Neural progenitor cell (in vitro differentiated cells): ENCODE data around the gene CFAP45. TPM values are rescaled to one million over a fixed set of nuclear protein-coding genes. Genes with fewer than 3 reads are reported as not detected.

Source experiments
- DNase-seq: peaks from one replicate; pipeline ENCODE4 v3.0.0-alpha.2; 2016; ENCODE audit warnings: low spot score
- H2AFZ ChIP-seq: fragments of 200-600 bp; sonication (generic); replicated peaks from 2 replicates; pipeline ENCODE4 v1.6.1; 2016; ENCODE audit warnings: antibody characterized with exemption
- H3F3A ChIP-seq: fragments of 200-600 bp; sonication (generic); 2 replicates; pipeline ENCODE4 v1.6.1; 2016; ENCODE audit warnings: antibody characterized with exemption, low read depth
- H3K27ac ChIP-seq: fragments of 200-600 bp; sonication (generic); 2 replicates; pipeline ENCODE4 v1.5.1; 2016; ENCODE audit warnings: mild to moderate bottlenecking
- H3K27me3 ChIP-seq: fragments of 200-600 bp; sonication (generic); 2 replicates; pipeline ENCODE4 v1.6.1; 2016; ENCODE audit warnings: mild to moderate bottlenecking, moderate library complexity
- H3K36me3 ChIP-seq: fragments of 200-600 bp; sonication (generic); 2 replicates; pipeline ENCODE4 v1.5.1; 2016
- H3K4me1 ChIP-seq: fragments of 200-600 bp; sonication (generic); 2 replicates; pipeline ENCODE4 v1.6.1; 2016; ENCODE audit warnings: mixed run types
- H3K4me2 ChIP-seq: fragments of 200-600 bp; sonication (generic); 2 replicates; pipeline ENCODE4 v1.6.1; 2016
- H3K4me3 ChIP-seq: fragments of 200-600 bp; sonication (generic); 2 replicates; pipeline ENCODE4 v1.5.1; 2016
- H3K79me2 ChIP-seq: fragments of 200-600 bp; sonication (generic); 2 replicates; pipeline ENCODE4 v1.6.1; 2016; ENCODE audit warnings: low read depth
- H3K9ac ChIP-seq: fragments of 200-600 bp; sonication (generic); 2 replicates; pipeline ENCODE4 v1.6.1; 2016
- H3K9me3 ChIP-seq: fragments of 200-600 bp; sonication (generic); 2 replicates; pipeline ENCODE4 v1.5.1; 2016; ENCODE audit warnings: low read depth
- H4K20me1 ChIP-seq: fragments of 200-600 bp; sonication (generic); 2 replicates; pipeline ENCODE4 v1.6.1; 2016; ENCODE audit warnings: low read depth
- H3K27ac Mint-ChIP-seq: 3 replicates; pipeline ENCODE4 v1.8.0; 2021; ENCODE audit warnings: mixed read lengths
- H3K27me3 Mint-ChIP-seq: 2 replicates; pipeline ENCODE4 v1.8.0; 2022; ENCODE audit warnings: low read depth, mild to moderate bottlenecking, inconsistent platforms, moderate library complexity, mixed read lengths; ENCODE audit not compliant: insufficient read depth
- H3K36me3 Mint-ChIP-seq: 3 replicates; pipeline ENCODE4 v1.8.0; 2021; ENCODE audit warnings: mixed read lengths
- H3K4me1 Mint-ChIP-seq: 3 replicates; pipeline ENCODE4 v1.8.0; 2021; ENCODE audit warnings: mixed read lengths
- H3K4me3 Mint-ChIP-seq: 3 replicates; pipeline ENCODE4 v1.8.0; 2021; ENCODE audit warnings: mild to moderate bottlenecking, moderate library complexity, mixed read lengths
- H3K9me3 Mint-ChIP-seq: 3 replicates; pipeline ENCODE4 v1.8.0; 2020; ENCODE audit warnings: mixed read lengths
- CTCF ChIP-seq: fragments of 200-600 bp; sonication (generic); IDR thresholded peaks from 2 replicates; pipeline ENCODE4 v1.5.1; 2017; ENCODE audit warnings: antibody characterized with exemption, mild to moderate bottlenecking
- EZH2 ChIP-seq: fragments of 200-600 bp; sonication (generic); IDR thresholded peaks from 2 replicates; pipeline ENCODE4 v1.6.1; 2017; ENCODE audit warnings: antibody characterized with exemption, mild to moderate bottlenecking, moderate library complexity
- EZH2phosphoT487 ChIP-seq: fragments of 200-600 bp; sonication (generic); IDR thresholded peaks from 2 replicates; pipeline ENCODE4 v1.6.1; 2017; ENCODE audit warnings: antibody characterized with exemption
- total RNA-seq: library from RNA; depleted of rRNA; stranded (reverse); fragments of >200 nt; gene quantifications from 2 replicates; pipeline ENCODE4 v1.2.3, GENCODE V29; 2015; ENCODE audit warnings: low replicate concordance

Gene CFAP45
- total RNA-seq, 1 donor from 2014 or later, result not detected

GRCh38 chr1:159937054-159937750, 37.2 kb upstream of the CFAP45 start:
- no peaks in the 10 kb centered on the region for H3K9me3 ChIP-seq
- no peaks in the 10 kb centered on the region for H3K79me2 ChIP-seq
- H3K27ac ChIP-seq, result no peak overlapping the region
- peaks cover 16% of the 10 kb centered on the region for H4K20me1 ChIP-seq
- DNase-seq, result no peak
- Mint-ChIP-seq H3K27ac (peak overlapping the region; percentile 81), H3K4me3 (no peak overlapping the region), H3K27me3 (peaks cover 4% of the 10 kb centered on the region), H3K9me3 (no peaks in the 10 kb centered on the region), H3K4me1 (peaks cover 54% of the 10 kb centered on the region), H3K36me3 (peaks cover 23% of the 10 kb centered on the region)
- no peak for TF ChIP-seq EZH2phosphoT487
- no peak for TF ChIP-seq EZH2
- no peak for TF ChIP-seq CTCF
- no peak overlapping the region for H2AFZ ChIP-seq
- peak overlapping the region; percentile 66 for H3K4me2 ChIP-seq
- H3K36me3 ChIP-seq, result no peaks in the 10 kb centered on the region
- H3K9ac ChIP-seq, result no peak overlapping the region
- peaks cover 43% of the 10 kb centered on the region for H3K4me1 ChIP-seq
- peaks cover 16% of the 10 kb centered on the region for H3F3A ChIP-seq
- no peak overlapping the region for H3K4me3 ChIP-seq
- no peaks in the 10 kb centered on the region for H3K27me3 ChIP-seq

DNA sequence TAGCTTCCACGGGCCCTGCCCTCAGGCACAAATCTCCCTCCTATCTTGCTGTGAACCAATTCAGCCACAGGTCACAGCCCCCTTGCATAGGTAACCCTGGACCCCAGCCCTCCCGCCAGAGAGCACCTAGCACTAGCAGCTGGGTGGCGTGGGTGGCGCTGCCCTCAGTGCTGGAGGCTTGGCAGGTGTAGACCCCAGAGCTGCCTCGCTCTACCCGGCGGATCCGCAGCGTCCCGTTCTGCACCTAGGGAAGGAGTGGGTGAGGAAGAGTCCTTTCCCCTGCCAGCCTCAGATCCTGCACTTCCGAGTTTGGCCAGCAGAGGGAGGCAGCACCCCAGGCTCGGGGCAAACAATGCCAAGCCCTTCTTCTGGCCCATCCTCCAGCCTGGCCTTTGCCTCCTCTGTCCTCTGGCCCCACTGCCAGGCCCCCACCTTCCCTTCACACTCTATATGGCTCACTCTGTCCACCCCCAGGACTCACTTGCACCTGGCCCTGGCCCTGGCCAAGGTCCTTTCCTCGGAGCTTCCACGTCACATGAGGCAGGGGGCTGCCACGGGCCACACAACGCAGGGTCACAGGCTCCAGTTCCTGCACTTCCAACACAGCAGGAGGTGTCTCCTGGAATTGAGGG, 36.4 kb upstream of the CFAP45 start:
- peaks cover 16% of the 10 kb centered on the region for H4K20me1 ChIP-seq
- no peaks in the 10 kb centered on the region for H3K9me3 ChIP-seq
- H3K79me2 ChIP-seq, result no peaks in the 10 kb centered on the region
- H3K27me3 ChIP-seq, result no peaks in the 10 kb centered on the region
- TF ChIP-seq CTCF (peak; percentile 91), EZH2 (no peak), EZH2phosphoT487 (no peak)
- H3K27ac Mint-ChIP-seq, result peak overlapping the region; percentile 35
- H3K4me1 ChIP-seq, result peaks cover 35% of the 10 kb centered on the region
- H3K9ac ChIP-seq, result no peak overlapping the region
- no peak overlapping the region for H2AFZ ChIP-seq
- peaks cover 4% of the 10 kb centered on the region for H3K27me3 Mint-ChIP-seq
- DNase-seq, result peak; percentile 80
- H3K36me3 Mint-ChIP-seq, result peaks cover 23% of the 10 kb centered on the region
- no peak overlapping the region for H3K4me2 ChIP-seq
- peaks cover 8% of the 10 kb centered on the region for H3F3A ChIP-seq
- no peaks in the 10 kb centered on the region for H3K9me3 Mint-ChIP-seq
- H3K4me3 Mint-ChIP-seq, result no peak overlapping the region
- H3K36me3 ChIP-seq, result no peaks in the 10 kb centered on the region
- no peak overlapping the region for H3K27ac ChIP-seq
- peaks cover 48% of the 10 kb centered on the region for H3K4me1 Mint-ChIP-seq
- no peak overlapping the region for H3K4me3 ChIP-seq

GRCh38 chr1:159935719-159936272, 35.8 kb upstream of the CFAP45 start:
- Histone ChIP-seq H3K4me1 (peaks cover 29% of the 10 kb centered on the region), H3K27me3 (no peaks in the 10 kb centered on the region), H3K9me3 (no peaks in the 10 kb centered on the region), H3K4me2 (no peak overlapping the region), H3K9ac (no peak overlapping the region), H3F3A (peaks cover 2% of the 10 kb centered on the region), H4K20me1 (peaks cover 13% of the 10 kb centered on the region), H3K36me3 (no peaks in the 10 kb centered on the region), H2AFZ (no peak overlapping the region), H3K79me2 (no peaks in the 10 kb centered on the region), H3K4me3 (no peak overlapping the region), H3K27ac (no peak overlapping the region)
- H3K4me1 Mint-ChIP-seq, result peaks cover 42% of the 10 kb centered on the region
- H3K36me3 Mint-ChIP-seq, result peaks cover 22% of the 10 kb centered on the region
- no peaks in the 10 kb centered on the region for H3K9me3 Mint-ChIP-seq
- H3K27ac Mint-ChIP-seq, result no peak overlapping the region
- H3K27me3 Mint-ChIP-seq, result peaks cover 4% of the 10 kb centered on the region
- H3K4me3 Mint-ChIP-seq, result no peak overlapping the region
- TF ChIP-seq EZH2, result no peak
- TF ChIP-seq CTCF, result no peak
- no peak for TF ChIP-seq EZH2phosphoT487
- no peak for DNase-seq
